GM12878 (cell line): ENCODE results near the gene LATS2. TPM values are rescaled to one million over a fixed set of nuclear protein-coding genes. Genes with fewer than 3 reads are reported as not detected.

Experiments used
- ATAC-seq: fragments of 200-7000 bp; cut with Tn5 transposase; 3 replicates; pipeline ENCODE4 v1.9.1; 2020; ENCODE audit warnings: mild to moderate bottlenecking, moderate library complexity
- BruUV-seq: library from RNA; stranded (reverse); fragments of 400-500 nt; replicated peaks from 2 replicates; lab custom pipeline; 2021; lab: Mats Ljungman, UMichigan
- CTCF ChIA-PET: fragments of 300-600 bp; sonication (Branson Sonifier 250); formaldehyde crosslinking; extraction: SDS; loops from one replicate; lab custom pipeline; 2021; ENCODE audit warnings: inconsistent platforms; lab: Yijun Ruan, JAX
- POLR2A ChIA-PET: fragments of 350-600 bp; formaldehyde crosslinking; extraction: SDS; loops from one replicate; lab custom pipeline; 2021; ENCODE audit warnings: inconsistent platforms; lab: Charles Lee
- RAD21 ChIA-PET: fragments of 300-600 bp; sonication (Branson Sonifier 250); formaldehyde crosslinking; loops from one replicate; lab custom pipeline; 2023; ENCODE audit warnings: antibody characterized with exemption; ENCODE audit not compliant: unreplicated experiment; lab: Charles Lee
- SMC1A ChIA-PET: fragments of 300-600 bp; sonication (Branson Sonifier 250); formaldehyde crosslinking; loops from one replicate; lab custom pipeline; 2023; ENCODE audit not compliant: unreplicated experiment, uncharacterized antibody; lab: Charles Lee
- DNase-seq: peaks from one replicate; pipeline ENCODE4 v3.0.0-alpha.2; 2011; ENCODE audit warnings: low read depth, low spot score
- FAIRE-seq: peaks from 3 replicates; lab custom pipeline; 2011; peaks lifted over from hg19 to GRCh38; lab: Jason Lieb, UNC
- H2AFZ ChIP-seq: 2 replicates; pipeline ENCODE4 v1.6.0; 2011; ENCODE audit warnings: low read depth, low read length, control low read depth; ENCODE audit not compliant: control insufficient read depth
- H3K27ac ChIP-seq: 2 replicates; pipeline ENCODE4 v1.5.1; 2011; ENCODE audit warnings: control low read depth; ENCODE audit not compliant: control insufficient read depth, insufficient read depth
- H3K27me3 ChIP-seq, 2 experiments: replicated peaks in 1 of 2; 2 replicates each; pipeline versions ENCODE4 v1.6.0 to v1.6.1; 2011; ENCODE audit warnings: low read length in 1 of 2; ENCODE audit not compliant: control insufficient read depth in 2 of 2, insufficient read depth in 2 of 2
- H3K36me3 ChIP-seq, 2 experiments: 2 replicates each; pipeline ENCODE4 v1.5.1; 2011; ENCODE audit warnings: low read length in 1 of 2; ENCODE audit not compliant: control insufficient read depth in 2 of 2, insufficient read depth in 2 of 2
- H3K4me1 ChIP-seq: 2 replicates; pipeline ENCODE4 v1.6.1; 2011; ENCODE audit warnings: mild to moderate bottlenecking, low read length, moderate library complexity, mixed read lengths; ENCODE audit not compliant: control insufficient read depth, insufficient read depth
- H3K4me2 ChIP-seq: 2 replicates; pipeline ENCODE4 v1.6.0; 2011; ENCODE audit warnings: control low read depth; ENCODE audit not compliant: control insufficient read depth, insufficient read depth
- H3K4me3 ChIP-seq: fragments of 200-600 bp; sonication (generic); 2 replicates; pipeline ENCODE4 v1.5.1; 2016
- H3K79me2 ChIP-seq: 2 replicates; pipeline ENCODE4 v1.6.0; 2011; ENCODE audit warnings: low read length; ENCODE audit not compliant: control insufficient read depth, insufficient read depth
- H3K9ac ChIP-seq: 2 replicates; pipeline ENCODE4 v1.8.0; 2011; ENCODE audit warnings: low read length, control low read depth, mixed read lengths; ENCODE audit not compliant: control insufficient read depth, insufficient read depth
- H3K9me3 ChIP-seq: replicated peaks from 3 replicates; pipeline ENCODE4 v1.5.1; 2011; ENCODE audit warnings: mild to moderate bottlenecking, low read length; ENCODE audit not compliant: control insufficient read depth, insufficient read depth
- H4K20me1 ChIP-seq: 2 replicates; pipeline ENCODE4 v1.6.0; 2011; ENCODE audit not compliant: control insufficient read depth, insufficient read depth
- BHLHE40 ChIP-seq, 2 experiments: fragments of 450-650 bp in 1 of 2; IDR thresholded peaks; 2 replicates each; pipeline ENCODE4 v1.6.1; 2011 to 2017; ENCODE audit warnings: low read depth in 2 of 2, borderline replicate concordance in 1 of 2, improper control_type of control experiment in 1 of 2, low read length in 1 of 2, mild to moderate bottlenecking in 1 of 2
- GATAD2B ChIP-seq: fragments of 450-650 bp; conservative IDR thresholded peaks from 2 replicates; pipeline ENCODE4 v1.6.1; 2017; ENCODE audit warnings: low read depth, mild to moderate bottlenecking, moderate library complexity
- HDGF ChIP-seq: fragments of 450-650 bp; IDR thresholded peaks from 2 replicates; pipeline ENCODE4 v1.6.1; 2016; ENCODE audit warnings: antibody characterized with exemption
- JUND ChIP-seq: IDR thresholded peaks from 2 replicates; pipeline ENCODE4 v1.6.1; 2012; ENCODE audit warnings: low read depth, mild to moderate bottlenecking, low read length, improper control_type of control experiment, moderate library complexity
- MXI1 ChIP-seq: fragments of 150-350 bp; IDR thresholded peaks from 2 replicates; pipeline ENCODE4 v1.6.1; 2011; ENCODE audit warnings: low read depth, mild to moderate bottlenecking, inconsistent platforms, low read length, improper control_type of control experiment
- NBN ChIP-seq: fragments of 450-650 bp; IDR thresholded peaks from 2 replicates; pipeline ENCODE4 v1.6.1; 2016
- SMAD5 ChIP-seq: IDR thresholded peaks from 2 replicates; pipeline ENCODE4 v1.6.1; 2016; ENCODE audit warnings: antibody characterized with exemption, low read depth
- SRF ChIP-seq, 2 experiments: IDR thresholded peaks; 2 replicates each; pipeline ENCODE4 v1.6.1; 2011; ENCODE audit warnings: low read depth in 2 of 2, low read length in 2 of 2, mild to moderate bottlenecking in 1 of 2, moderate library complexity in 1 of 2
- STAT3 ChIP-seq: IDR thresholded peaks from 2 replicates; pipeline ENCODE4 v1.6.1; 2011; ENCODE audit warnings: low read depth, low read length, improper control_type of control experiment
- WRNIP1 ChIP-seq: IDR thresholded peaks from 2 replicates; pipeline ENCODE4 v1.6.1; 2011; ENCODE audit warnings: low read depth, low read length, improper control_type of control experiment, borderline replicate concordance
- YBX1 ChIP-seq: fragments of 450-650 bp; IDR thresholded peaks from 2 replicates; pipeline ENCODE4 v1.6.1; 2016; ENCODE audit warnings: antibody characterized with exemption
- YY1 ChIP-seq: IDR thresholded peaks from 2 replicates; pipeline ENCODE4 v1.6.1; 2011; ENCODE audit warnings: low read depth, mild to moderate bottlenecking, low read length
- WGBS: methylation state at CpG from one replicate; pipeline ENCODE4 v1.1.6; 2016; ENCODE audit warnings: low lambda C conversion rate; ENCODE audit not compliant: insufficient replicate concordance, insufficient coverage; ENCODE audit errors: missing lambda C conversion rate; 5-methylcytosine and 5-hydroxymethylcytosine counted together
- in situ Hi-C: fragments of 300-500 bp; cut with MboI; formaldehyde crosslinking; loops from 9 replicates; pipeline ENCODE4 v1.14.3; 2018; ENCODE audit warnings: mixed read lengths
- intact Hi-C: fragments of 100-400 bp; cut with micrococcal nuclease; formaldehyde crosslinking; loops from one replicate; pipeline ENCODE4 v1.14.2; 2022; ENCODE audit not compliant: unreplicated experiment
- polyA plus RNA-seq, 11 experiments: library from polyadenylated mRNA; depleted of rRNA in 4 of 11; unstranded in 6 of 11; stranded (reverse) in 5 of 11; fragments of >200 nt; fragmentation: Nextera tagmentation in 4 of 11; fragmentation: Illumina TruSeq in 1 of 11; extraction: Ambion mirVana in 4 of 11; extraction: Trizol in 1 of 11; gene quantifications; 1 replicate in 1 of 11; 2 replicates in 10 of 11; pipeline versions ENCODE4 v1.2.1 to v1.2.3, GENCODE V29; 2011 to 2016; ENCODE audit warnings: inconsistent platforms in 2 of 11, missing spikeins in 2 of 11, low read depth in 1 of 11
- total RNA-seq, 4 experiments: library from RNA; depleted of rRNA in 3 of 4; stranded (reverse); fragments of >200 nt in 3 of 4; fragmentation: Illumina TruSeq in 1 of 4; extraction: Trizol in 1 of 4; gene quantifications; 2 replicates each; pipeline versions ENCODE4 v1.2.1 to v1.2.3, GENCODE V29; 2013 to 2021
- TF ChIP-seq, protein P1 (sequence below): fragments of 450-650 bp; IDR thresholded peaks from 2 replicates; pipeline ENCODE4 v1.6.1; 2017; ENCODE audit warnings: mild to moderate bottlenecking
- TF ChIP-seq, protein P2 (sequence below): fragments of 450-650 bp; IDR thresholded peaks from 2 replicates; pipeline ENCODE4 v1.6.1; 2017; ENCODE audit warnings: low read depth, mild to moderate bottlenecking, moderate library complexity

Gene LATS2
- total and polyA plus RNA-seq, 10 of the 15 experiments (the other 5 are each of a cell fraction or from before 2014, with no cell fraction given) = 0.90 to 7.8 (median 2.0) TPM

DNA sequence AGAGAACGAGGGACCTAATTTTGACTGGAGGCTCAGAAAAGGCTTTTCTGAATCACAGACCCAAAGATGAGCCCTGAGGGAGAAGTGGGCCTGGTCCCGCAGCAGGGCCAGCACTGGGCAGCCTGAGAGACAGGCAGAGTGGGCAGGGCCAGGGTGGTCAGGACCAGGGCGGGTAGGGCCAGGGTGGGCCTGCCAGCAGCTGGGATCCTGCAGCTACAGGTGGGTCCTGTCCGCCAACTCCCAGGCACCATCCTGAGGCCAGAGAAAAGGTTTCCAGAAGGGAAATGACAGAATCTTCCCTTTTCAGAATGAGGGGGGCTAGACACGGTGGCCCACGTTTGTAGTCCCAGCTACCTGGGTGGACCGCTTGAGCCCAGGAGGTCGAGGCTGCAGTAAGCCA is 23.7 kb downstream of the LATS2 start:
- no peak overlapping the region for H2AFZ ChIP-seq
- BruUV-seq = no TSS peak
- no peak for TF ChIP-seq STAT3
- TF ChIP-seq NBN = no peak
- TF ChIP-seq SRF (IDR thresholded peaks at IDR 0.05; ENCODE audit: low read depth in 2 of 2, low read length in 2 of 2) = no peak
- TF ChIP-seq GATAD2B = no peak
- no peak for TF ChIP-seq JUND
- no peak for TF ChIP-seq SMAD5
- TF ChIP-seq, protein P1, sequence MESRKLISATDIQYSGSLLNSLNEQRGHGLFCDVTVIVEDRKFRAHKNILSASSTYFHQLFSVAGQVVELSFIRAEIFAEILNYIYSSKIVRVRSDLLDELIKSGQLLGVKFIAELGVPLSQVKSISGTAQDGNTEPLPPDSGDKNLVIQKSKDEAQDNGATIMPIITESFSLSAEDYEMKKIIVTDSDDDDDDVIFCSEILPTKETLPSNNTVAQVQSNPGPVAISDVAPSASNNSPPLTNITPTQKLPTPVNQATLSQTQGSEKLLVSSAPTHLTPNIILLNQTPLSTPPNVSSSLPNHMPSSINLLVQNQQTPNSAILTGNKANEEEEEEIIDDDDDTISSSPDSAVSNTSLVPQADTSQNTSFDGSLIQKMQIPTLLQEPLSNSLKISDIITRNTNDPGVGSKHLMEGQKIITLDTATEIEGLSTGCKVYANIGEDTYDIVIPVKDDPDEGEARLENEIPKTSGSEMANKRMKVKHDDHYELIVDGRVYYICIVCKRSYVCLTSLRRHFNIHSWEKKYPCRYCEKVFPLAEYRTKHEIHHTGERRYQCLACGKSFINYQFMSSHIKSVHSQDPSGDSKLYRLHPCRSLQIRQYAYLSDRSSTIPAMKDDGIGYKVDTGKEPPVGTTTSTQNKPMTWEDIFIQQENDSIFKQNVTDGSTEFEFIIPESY = no peak
- TF ChIP-seq BHLHE40 (IDR thresholded peaks at IDR 0.05; ENCODE audit: borderline replicate concordance in 1 of 2, low read depth in 2 of 2, low read length in 1 of 2) = no peak
- TF ChIP-seq MXI1 = no peak
- TF ChIP-seq YBX1 = no peak
- TF ChIP-seq YY1 = no peak
- no peak for TF ChIP-seq WRNIP1
- no peak for TF ChIP-seq HDGF
- TF ChIP-seq, protein P2, sequence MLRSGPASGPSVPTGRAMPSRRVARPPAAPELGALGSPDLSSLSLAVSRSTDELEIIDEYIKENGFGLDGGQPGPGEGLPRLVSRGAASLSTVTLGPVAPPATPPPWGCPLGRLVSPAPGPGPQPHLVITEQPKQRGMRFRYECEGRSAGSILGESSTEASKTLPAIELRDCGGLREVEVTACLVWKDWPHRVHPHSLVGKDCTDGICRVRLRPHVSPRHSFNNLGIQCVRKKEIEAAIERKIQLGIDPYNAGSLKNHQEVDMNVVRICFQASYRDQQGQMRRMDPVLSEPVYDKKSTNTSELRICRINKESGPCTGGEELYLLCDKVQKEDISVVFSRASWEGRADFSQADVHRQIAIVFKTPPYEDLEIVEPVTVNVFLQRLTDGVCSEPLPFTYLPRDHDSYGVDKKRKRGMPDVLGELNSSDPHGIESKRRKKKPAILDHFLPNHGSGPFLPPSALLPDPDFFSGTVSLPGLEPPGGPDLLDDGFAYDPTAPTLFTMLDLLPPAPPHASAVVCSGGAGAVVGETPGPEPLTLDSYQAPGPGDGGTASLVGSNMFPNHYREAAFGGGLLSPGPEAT = no peak
- H3K27me3 ChIP-seq = no peaks in the 10 kb centered on the region
- FAIRE-seq = no peak
- H3K4me3 ChIP-seq = no peak overlapping the region
- H3K79me2 ChIP-seq = no peaks in the 10 kb centered on the region; the same call in 1 of the 2 replicates
- RAD21 ChIA-PET = no interaction called here
- H3K36me3 ChIP-seq = no peaks in the 10 kb centered on the region
- H3K4me1 ChIP-seq = peaks cover 12% of the 10 kb centered on the region
- ATAC-seq = no peak
- CTCF ChIA-PET = no interaction called here
- DNase-seq = no peak
- H3K9ac ChIP-seq = no peak overlapping the region
- no peak overlapping the region for H3K4me2 ChIP-seq
- POLR2A ChIA-PET = interaction anchor here (0.6 kb wide), 1 partner anchor 14 kb away, joined by 4 read pairs; no protein-coding TSS in a partner anchor
- no peak overlapping the region for H3K27ac ChIP-seq
- intact Hi-C loops = no loop called here
- H3K9me3 ChIP-seq = no peaks in the 10 kb centered on the region
- WGBS = 86% methylated on average over 8 of the region's 8 CpGs
- in situ Hi-C loops = no loop called here
- SMC1A ChIA-PET = interaction anchor here (1.4 kb wide), 1 partner anchor 12 kb away, joined by 4 read pairs; no protein-coding TSS in a partner anchor
- H4K20me1 ChIP-seq = no peaks in the 10 kb centered on the region
